Fibroblast of pulmonary artery (primary cell): ENCODE measurements around the gene PKHD1.
"Not testable (repeated sequence)": the region's sequence is repeated elsewhere in the genome, so short reads cannot be mapped to it uniquely, and the experiment has no call there.

Experiments
- DNase-seq: peaks from one replicate; pipeline ENCODE4 v3.0.0-alpha.2; 2010; ENCODE audit warnings: low read depth
- H3K4me3 ChIP-seq: replicated peaks from 2 replicates; pipeline ENCODE4 v1.5.1; 2011; ENCODE audit warnings: low read depth, mild to moderate bottlenecking, control low read depth, low read length, moderate library complexity
- TF ChIP-seq, protein P1 (sequence below): IDR thresholded peaks from 2 replicates; pipeline ENCODE4 v1.5.1; 2011; ENCODE audit warnings: mild to moderate bottlenecking, control low read depth, low read length, inconsistent platforms; ENCODE audit errors: missing control alignments

Gene PKHD1

DNA sequence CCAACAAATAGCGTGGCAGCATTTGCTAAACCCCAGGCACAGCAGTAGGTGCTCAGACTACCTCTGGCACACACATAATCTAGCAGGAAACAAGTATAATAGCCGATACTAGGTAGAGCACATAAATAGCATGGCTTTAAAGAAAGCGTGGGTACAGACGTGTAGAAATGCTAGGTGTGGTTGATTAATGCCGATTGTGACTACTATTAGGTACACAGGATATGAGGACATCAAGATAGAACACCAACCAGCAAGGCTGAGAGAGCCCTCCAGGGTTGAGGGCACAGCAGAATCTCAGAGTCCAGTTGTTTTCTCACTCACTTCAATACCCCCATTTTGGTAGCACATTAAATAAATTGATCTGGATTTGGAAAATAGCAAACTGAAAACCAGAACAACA is 100.5 kb downstream of the PKHD1 start:
- no peak overlapping the region for H3K4me3 ChIP-seq
- no peak for DNase-seq
- TF ChIP-seq, protein P1, sequence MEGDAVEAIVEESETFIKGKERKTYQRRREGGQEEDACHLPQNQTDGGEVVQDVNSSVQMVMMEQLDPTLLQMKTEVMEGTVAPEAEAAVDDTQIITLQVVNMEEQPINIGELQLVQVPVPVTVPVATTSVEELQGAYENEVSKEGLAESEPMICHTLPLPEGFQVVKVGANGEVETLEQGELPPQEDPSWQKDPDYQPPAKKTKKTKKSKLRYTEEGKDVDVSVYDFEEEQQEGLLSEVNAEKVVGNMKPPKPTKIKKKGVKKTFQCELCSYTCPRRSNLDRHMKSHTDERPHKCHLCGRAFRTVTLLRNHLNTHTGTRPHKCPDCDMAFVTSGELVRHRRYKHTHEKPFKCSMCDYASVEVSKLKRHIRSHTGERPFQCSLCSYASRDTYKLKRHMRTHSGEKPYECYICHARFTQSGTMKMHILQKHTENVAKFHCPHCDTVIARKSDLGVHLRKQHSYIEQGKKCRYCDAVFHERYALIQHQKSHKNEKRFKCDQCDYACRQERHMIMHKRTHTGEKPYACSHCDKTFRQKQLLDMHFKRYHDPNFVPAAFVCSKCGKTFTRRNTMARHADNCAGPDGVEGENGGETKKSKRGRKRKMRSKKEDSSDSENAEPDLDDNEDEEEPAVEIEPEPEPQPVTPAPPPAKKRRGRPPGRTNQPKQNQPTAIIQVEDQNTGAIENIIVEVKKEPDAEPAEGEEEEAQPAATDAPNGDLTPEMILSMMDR, result no peak

DNA sequence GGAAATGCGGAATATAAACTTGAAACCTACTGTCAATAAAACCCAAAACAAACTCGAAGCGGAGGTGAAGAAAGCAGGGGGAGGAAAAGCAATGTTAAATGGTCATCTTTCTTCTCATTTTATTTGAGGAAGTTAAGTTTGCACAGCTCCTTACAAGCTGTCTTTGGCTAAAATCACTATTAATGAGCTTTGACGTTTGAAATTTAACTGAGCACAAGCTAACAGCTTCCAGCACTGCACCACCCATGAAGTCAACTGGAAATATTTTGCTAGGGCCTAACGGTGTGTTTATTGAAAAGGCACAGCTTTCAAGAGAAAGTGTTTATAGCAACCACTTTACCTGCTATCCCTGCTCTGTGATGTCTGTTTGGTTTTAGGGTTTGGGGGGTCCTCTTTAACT is 103.8 kb downstream of the PKHD1 start:
- no peak for DNase-seq
- H3K4me3 ChIP-seq, result no peak overlapping the region
- TF ChIP-seq, protein P1, result no peak

DNA sequence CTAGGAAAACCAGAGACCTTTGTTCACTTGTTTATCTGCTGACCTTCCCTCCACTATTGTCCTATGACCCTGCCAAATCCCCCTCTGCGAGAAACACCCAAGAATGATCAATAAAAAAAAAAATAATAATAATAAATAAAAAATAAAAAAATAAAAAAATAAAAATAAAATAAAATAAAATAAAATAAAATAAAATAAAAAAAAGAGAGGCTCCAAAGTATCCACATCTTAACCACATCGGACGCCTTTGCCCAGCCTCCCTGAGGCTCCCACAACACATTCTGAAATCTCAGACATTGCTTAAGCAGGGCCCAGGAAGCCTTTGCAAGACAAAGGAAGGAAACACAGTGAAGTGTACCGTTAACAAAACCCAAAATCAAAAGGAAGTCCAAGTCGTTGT is 104.7 kb downstream of the PKHD1 start:
- not testable (repeated sequence) for H3K4me3 ChIP-seq, DNase-seq

DNA sequence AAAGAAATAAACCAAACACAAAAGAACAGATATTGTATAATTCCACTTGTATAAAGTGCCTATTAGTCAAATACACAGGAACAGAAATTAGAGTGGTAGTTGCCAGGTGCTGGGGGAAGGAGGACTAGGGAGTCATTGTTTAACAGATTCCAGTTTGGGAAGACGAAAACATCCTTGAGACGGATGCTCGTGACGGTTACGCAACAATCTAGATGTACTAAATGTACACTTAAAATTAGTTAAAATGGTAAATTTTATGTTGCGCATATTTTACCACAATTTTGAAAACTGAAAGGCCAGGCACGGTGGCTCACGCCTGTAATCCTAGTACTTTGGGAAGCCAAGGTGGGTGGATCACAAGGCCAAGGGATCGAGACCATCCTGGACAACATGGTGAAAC is 111.0 kb downstream of the PKHD1 start:
- H3K4me3 ChIP-seq, result no peak overlapping the region
- TF ChIP-seq, protein P1, result no peak
- no peak for DNase-seq

DNA sequence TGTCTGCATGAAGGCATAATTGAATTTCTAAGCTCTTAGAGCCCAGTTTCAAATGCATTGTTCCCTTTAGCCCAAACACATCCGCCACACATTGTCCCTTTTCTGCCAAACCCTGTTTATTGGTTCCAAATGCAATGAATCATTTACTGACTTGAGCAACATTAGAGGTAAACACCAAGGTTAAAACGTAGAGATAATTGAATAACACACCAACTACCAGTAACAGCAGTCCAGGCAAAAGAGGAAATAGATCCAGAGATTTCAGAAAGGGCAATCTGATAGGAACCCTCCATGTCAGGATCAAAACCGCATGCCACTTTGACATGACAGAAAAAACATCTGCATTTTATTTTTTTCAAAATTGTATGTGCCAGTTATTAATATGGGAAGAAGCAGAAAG is 114.8 kb downstream of the PKHD1 start:
- DNase-seq, result no peak

DNA sequence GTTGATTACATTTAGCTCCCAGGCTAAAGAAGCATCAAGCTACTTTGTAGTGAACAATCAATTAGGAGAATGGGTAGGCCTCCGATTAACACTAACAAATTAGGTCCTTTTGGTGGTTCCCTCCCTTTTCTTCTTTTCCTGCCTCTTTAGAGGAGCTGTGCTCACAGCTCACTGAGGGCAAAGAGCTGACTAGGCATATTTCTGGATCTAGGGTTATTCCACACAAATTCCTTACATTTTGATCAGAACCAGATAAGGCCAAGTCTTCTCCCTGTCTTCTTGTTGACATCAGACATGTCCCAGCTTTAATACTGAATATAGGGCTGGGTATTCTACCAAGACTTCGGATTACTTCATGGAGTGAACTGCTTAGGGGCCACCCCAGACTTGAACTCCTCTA is 119.1 kb downstream of the PKHD1 start:
- DNase-seq, result no peak
- TF ChIP-seq, protein P1, result no peak
- H3K4me3 ChIP-seq, result no peak overlapping the region

More for the DNA sequence above, 114.8 kb downstream of the PKHD1 start:
- TF ChIP-seq, protein P1, result no peak
- no peak overlapping the region for H3K4me3 ChIP-seq

DNA sequence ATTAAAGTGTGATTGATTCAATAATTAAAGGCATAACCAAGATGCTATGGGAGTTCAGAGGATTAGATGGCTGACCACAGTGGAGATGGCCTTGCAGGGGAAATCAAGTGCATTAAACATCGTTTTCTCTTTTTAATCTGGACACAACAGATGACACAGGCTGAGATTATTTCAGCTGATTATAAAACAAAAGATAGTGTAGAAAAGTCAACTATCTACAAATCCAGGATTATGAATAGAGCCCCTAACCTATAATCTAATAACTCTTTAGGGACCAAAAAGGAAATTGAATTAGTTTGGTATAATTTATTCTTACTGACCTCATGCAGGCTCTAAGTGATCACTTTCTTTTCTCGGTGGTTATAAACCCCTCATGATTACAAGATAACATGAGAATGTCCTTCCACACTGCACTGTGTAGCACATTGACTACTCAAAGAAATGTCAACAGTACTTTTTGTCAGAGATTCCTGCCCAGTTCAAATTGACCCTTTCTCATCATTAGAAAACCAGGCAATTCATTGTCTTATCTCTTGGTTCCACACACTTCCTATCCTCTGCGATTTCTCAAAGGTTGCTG is 122.1 kb downstream of the PKHD1 start:
- TF ChIP-seq, protein P1, result no peak
- no peak for DNase-seq
- no peak overlapping the region for H3K4me3 ChIP-seq
